H9 (cell line): ENCODE results near the gene MLLT6. TPM values are rescaled to one million over a fixed set of nuclear protein-coding genes. Genes with fewer than 3 reads are reported as not detected.

Experiments used
- DNase-seq: peaks from one replicate; pipeline ENCODE4 v3.0.0-alpha.2; 2017
- H2AFZ ChIP-seq: one replicate; pipeline ENCODE4 v1.6.1; 2013; ENCODE audit warnings: mild to moderate bottlenecking, low read length, control low read depth, moderate library complexity
- H2AK5ac ChIP-seq: 2 replicates; pipeline ENCODE4 v1.6.1; 2013; ENCODE audit warnings: low read length, control low read depth, mixed read lengths; ENCODE audit not compliant: insufficient read length
- H2BK120ac ChIP-seq: one replicate; pipeline ENCODE4 v1.6.1; 2013; ENCODE audit warnings: low read depth, mild to moderate bottlenecking, low read length, control low read depth, inconsistent platforms; ENCODE audit not compliant: poor library complexity, severe bottlenecking
- H2BK12ac ChIP-seq: 2 replicates; pipeline ENCODE4 v1.6.1; 2013; ENCODE audit warnings: low read length, control low read depth, mixed read lengths, low read depth; ENCODE audit not compliant: insufficient read length
- H2BK15ac ChIP-seq: 2 replicates; pipeline ENCODE4 v1.6.1; 2013; ENCODE audit warnings: low read depth, low read length, control low read depth
- H2BK20ac ChIP-seq: one replicate; pipeline ENCODE4 v1.6.1; 2013; ENCODE audit warnings: low read depth, mild to moderate bottlenecking, low read length, control low read depth, inconsistent platforms; ENCODE audit not compliant: poor library complexity, severe bottlenecking
- H2BK5ac ChIP-seq: 2 replicates; pipeline ENCODE4 v1.6.1; 2013; ENCODE audit warnings: low read length, control low read depth, mixed read lengths; ENCODE audit not compliant: insufficient read length
- H3K14ac ChIP-seq: 2 replicates; pipeline ENCODE4 v1.6.1; 2013; ENCODE audit warnings: low read length, control low read depth; ENCODE audit not compliant: insufficient read depth
- H3K18ac ChIP-seq: 2 replicates; pipeline ENCODE4 v1.6.1; 2013; ENCODE audit warnings: low read depth, mild to moderate bottlenecking, mixed read lengths, low read length, control low read depth; ENCODE audit not compliant: insufficient read length
- H3K23ac ChIP-seq: 2 replicates; pipeline ENCODE4 v1.6.1; 2013; ENCODE audit warnings: low read length, control low read depth, mixed read lengths, low read depth; ENCODE audit not compliant: insufficient read length
- H3K23me2 ChIP-seq: 2 replicates; pipeline ENCODE4 v1.6.1; 2013; ENCODE audit warnings: low read depth, mild to moderate bottlenecking, mixed read lengths, low read length, control low read depth; ENCODE audit not compliant: insufficient read length, poor library complexity, severe bottlenecking
- H3K27ac ChIP-seq: 2 replicates; pipeline ENCODE4 v1.5.1; 2013; ENCODE audit warnings: low read length, control low read depth, mixed read lengths, low read depth; ENCODE audit not compliant: insufficient read length
- H3K27me3 ChIP-seq: 2 replicates; pipeline ENCODE4 v1.6.1; 2013; ENCODE audit warnings: low read length, control low read depth, inconsistent platforms; ENCODE audit not compliant: insufficient read depth
- H3K4ac ChIP-seq: 2 replicates; pipeline ENCODE4 v1.6.1; 2013; ENCODE audit warnings: low read depth, mild to moderate bottlenecking, control low read depth, inconsistent platforms, low read length, moderate library complexity
- H3K4me1 ChIP-seq: 2 replicates; pipeline ENCODE4 v1.6.1; 2013; ENCODE audit warnings: low read length, control low read depth, inconsistent platforms; ENCODE audit not compliant: insufficient read depth
- H3K4me2 ChIP-seq: 2 replicates; pipeline ENCODE4 v1.6.1; 2013; ENCODE audit warnings: low read length, control low read depth, mixed read lengths; ENCODE audit not compliant: insufficient read length, insufficient read depth
- H3K56ac ChIP-seq: 2 replicates; pipeline ENCODE4 v1.6.1; 2013; ENCODE audit warnings: low read depth, mild to moderate bottlenecking, mixed read lengths, low read length, control low read depth; ENCODE audit not compliant: insufficient read length
- H3K79me1 ChIP-seq: 2 replicates; pipeline ENCODE4 v1.6.1; 2013; ENCODE audit warnings: low read depth, mild to moderate bottlenecking, moderate library complexity, low read length, control low read depth, inconsistent platforms; ENCODE audit not compliant: insufficient read depth, poor library complexity, severe bottlenecking
- H3K79me2 ChIP-seq: 2 replicates; pipeline ENCODE4 v1.6.1; 2013; ENCODE audit warnings: low read length, control low read depth, inconsistent platforms; ENCODE audit not compliant: insufficient read depth
- H3K9ac ChIP-seq: 2 replicates; pipeline ENCODE4 v1.6.1; 2013; ENCODE audit warnings: low read length, control low read depth, mixed read lengths; ENCODE audit not compliant: insufficient read length; ENCODE audit errors: extremely low read depth
- H3K9me3 ChIP-seq: one replicate; pipeline ENCODE4 v1.6.1; 2013; ENCODE audit warnings: low read depth, low read length, inconsistent platforms; ENCODE audit not compliant: control insufficient read depth
- H3T11ph ChIP-seq: one replicate; pipeline ENCODE4 v1.6.1; 2013; ENCODE audit warnings: mild to moderate bottlenecking, low read length, control low read depth, inconsistent platforms
- H4K20me1 ChIP-seq: one replicate; pipeline ENCODE4 v1.6.1; 2013; ENCODE audit not compliant: control insufficient read depth, insufficient read length, insufficient read depth
- H4K5ac ChIP-seq: 2 replicates; pipeline ENCODE4 v1.6.1; 2013; ENCODE audit warnings: low read depth, mild to moderate bottlenecking, mixed read lengths, low read length, control low read depth; ENCODE audit not compliant: insufficient read length
- H4K8ac ChIP-seq: replicated peaks from 2 replicates; pipeline ENCODE4 v1.6.1; 2013; ENCODE audit warnings: low read length, control low read depth, mixed read lengths, low read depth; ENCODE audit not compliant: insufficient read length
- H4K91ac ChIP-seq: 2 replicates; pipeline ENCODE4 v1.6.1; 2013; ENCODE audit warnings: low read depth, mild to moderate bottlenecking, moderate library complexity, mixed read lengths, low read length, control low read depth; ENCODE audit not compliant: insufficient read length
- H3K27ac Mint-ChIP-seq, 3 experiments: 2 replicates in 2 of 3; 3 replicates in 1 of 3; pipeline ENCODE4 v1.8.0; 2020 to 2021; ENCODE audit warnings: mixed read lengths in 3 of 3, mild to moderate bottlenecking in 1 of 3, moderate library complexity in 1 of 3
- H3K27me3 Mint-ChIP-seq: 2 replicates; pipeline ENCODE4 v1.8.0; 2021; ENCODE audit warnings: low read depth, mild to moderate bottlenecking, moderate library complexity, mixed read lengths
- H3K36me3 Mint-ChIP-seq, 3 experiments: 2 replicates in 2 of 3; 3 replicates in 1 of 3; pipeline ENCODE4 v1.8.0; 2020 to 2021; ENCODE audit warnings: low read depth in 3 of 3, mixed read lengths in 3 of 3; ENCODE audit not compliant: insufficient read depth in 1 of 3
- H3K4me1 Mint-ChIP-seq, 2 experiments: 2 replicates each; pipeline ENCODE4 v1.8.0; 2020; ENCODE audit warnings: mixed read lengths in 2 of 2
- H3K4me3 Mint-ChIP-seq, 2 experiments: 2 replicates in 1 of 2; 3 replicates in 1 of 2; pipeline ENCODE4 v1.8.0; 2020 to 2021; ENCODE audit warnings: mild to moderate bottlenecking in 2 of 2, mixed read lengths in 2 of 2, moderate library complexity in 1 of 2
- H3K9me3 Mint-ChIP-seq, 2 experiments: 2 replicates in 1 of 2; 3 replicates in 1 of 2; pipeline ENCODE4 v1.8.0; 2020; ENCODE audit warnings: mild to moderate bottlenecking in 2 of 2, mixed read lengths in 2 of 2, moderate library complexity in 1 of 2
- CTCF ChIP-seq: fragments of 200-600 bp; sonication (generic); conservative IDR thresholded peaks from 3 replicates; pipeline ENCODE4 v1.8.0; 2021; ENCODE audit warnings: antibody characterized with exemption, mild to moderate bottlenecking
- WGBS: extraction: QIAGEN DNeasy Blood & Tissue Kit; methylation state at CpG from one replicate; pipeline ENCODE4 v1.1.7; 2013; ENCODE audit warnings: missing lambda C conversion rate, low lambda C conversion rate, mixed read lengths; ENCODE audit not compliant: insufficient read length; ENCODE audit errors: extremely low coverage; 5-methylcytosine and 5-hydroxymethylcytosine counted together
- total RNA-seq: library from RNA; stranded (reverse); gene quantifications from 2 replicates; pipeline ENCODE4 v1.2.1, GENCODE V29; 2021

MLLT6 gene
- total RNA-seq, 1 experiment from 2014 or later: 26.4 TPM

- no peak for TF ChIP-seq CTCF
- H3K79me1 ChIP-seq: no peaks in the 10 kb centered on the region
- no peak overlapping the region for H2AFZ ChIP-seq
- no CpG with 5 or more reads among the region's 5 CpGs for WGBS
- no peaks in the 10 kb centered on the region for H3K23me2 ChIP-seq
- no peak overlapping the region for H3K14ac ChIP-seq
- Mint-ChIP-seq H3K4me1 (no peaks in the 10 kb centered on the region), H3K27me3 (no peaks in the 10 kb centered on the region; the same call in 1 of the 2 replicates), H3K27ac (no peak overlapping the region), H3K36me3 (peaks cover 36 to 94% (median 73%) of the 10 kb centered on the region in 3 experiments), H3K4me3 (no peak overlapping the region), H3K9me3 (no peaks in the 10 kb centered on the region)
- H3K56ac ChIP-seq: no peak overlapping the region
- no peak overlapping the region for H2AK5ac ChIP-seq
- no peak overlapping the region for H3K23ac ChIP-seq
- no peak overlapping the region for H2BK12ac ChIP-seq
- no peaks in the 10 kb centered on the region for H3K4me1 ChIP-seq
- no peak overlapping the region for H2BK20ac ChIP-seq
- no peak overlapping the region for H3K27ac ChIP-seq
- no peak overlapping the region for H3T11ph ChIP-seq
- H2BK5ac ChIP-seq: no peak overlapping the region
- H3K9me3 ChIP-seq: no peaks in the 10 kb centered on the region
- no peak overlapping the region for H4K91ac ChIP-seq
- no peak for DNase-seq
- no peaks in the 10 kb centered on the region for H4K20me1 ChIP-seq
- no peak overlapping the region for H4K5ac ChIP-seq
- no peak overlapping the region for H4K8ac ChIP-seq
- no peak overlapping the region for H3K4ac ChIP-seq
- H2BK15ac ChIP-seq: no peak overlapping the region
- H3K79me2 ChIP-seq: no peaks in the 10 kb centered on the region
- no peak overlapping the region for H2BK120ac ChIP-seq
- H3K9ac ChIP-seq: no peak overlapping the region
- no peaks in the 10 kb centered on the region for H3K27me3 ChIP-seq
- H3K18ac ChIP-seq: no peak overlapping the region
- no peak overlapping the region for H3K4me2 ChIP-seq
Measured at GRCh38 chr17:38766341-38766740, 61.3 kb downstream of the MLLT6 start.
